Mesenchymal stem cell (in vitro differentiated cells and primary cell): ENCODE measurements around the gene CDC42BPA.

ENCODE experiments used
- DNase-seq: peaks from one replicate; pipeline ENCODE4 v3.0.0-alpha.2; 2013
- H2AFZ ChIP-seq: one replicate; pipeline ENCODE4 v1.6.1; 2013; ENCODE audit warnings: low read depth, mild to moderate bottlenecking, control low read depth, inconsistent platforms, low read length, moderate library complexity
- H2AK5ac ChIP-seq: 2 replicates; pipeline ENCODE4 v1.6.1; 2013; ENCODE audit warnings: low read length, moderate library complexity, mild to moderate bottlenecking, inconsistent platforms; ENCODE audit not compliant: severe bottlenecking
- H2BK120ac ChIP-seq: one replicate; pipeline ENCODE4 v1.6.1; 2013; ENCODE audit warnings: low read depth, mild to moderate bottlenecking, inconsistent platforms, low read length, moderate library complexity
- H2BK12ac ChIP-seq, 2 experiments: one replicate each; pipeline ENCODE4 v1.6.1; 2013; ENCODE audit warnings: inconsistent platforms in 2 of 2, low read length in 2 of 2, mild to moderate bottlenecking in 2 of 2, moderate library complexity in 2 of 2, control low read depth in 1 of 2
- H2BK15ac ChIP-seq: one replicate; pipeline ENCODE4 v1.6.1; 2013; ENCODE audit warnings: mild to moderate bottlenecking, low read depth, inconsistent platforms; ENCODE audit not compliant: poor library complexity, severe bottlenecking
- H2BK5ac ChIP-seq: 2 replicates; pipeline ENCODE4 v1.6.1; 2013; ENCODE audit warnings: low read depth, mild to moderate bottlenecking, low read length, control low read depth, inconsistent platforms; ENCODE audit not compliant: poor library complexity, severe bottlenecking
- H3K14ac ChIP-seq, 2 experiments: one replicate each; pipeline ENCODE4 v1.6.1; 2013; ENCODE audit warnings: inconsistent platforms in 2 of 2, low read length in 2 of 2, control low read depth in 1 of 2, mild to moderate bottlenecking in 1 of 2, moderate library complexity in 1 of 2
- H3K18ac ChIP-seq, 2 experiments: one replicate each; pipeline ENCODE4 v1.6.1; 2013; ENCODE audit warnings: inconsistent platforms in 2 of 2, low read length in 2 of 2, control low read depth in 1 of 2, low read depth in 1 of 2, mild to moderate bottlenecking in 1 of 2
- H3K23ac ChIP-seq, 2 experiments: one replicate each; pipeline ENCODE4 v1.6.1; 2013; ENCODE audit warnings: inconsistent platforms in 2 of 2, low read length in 2 of 2, mild to moderate bottlenecking in 2 of 2, moderate library complexity in 2 of 2, control low read depth in 1 of 2
- H3K27ac ChIP-seq: 2 replicates; pipeline ENCODE4 v1.5.1; 2013; ENCODE audit warnings: mild to moderate bottlenecking, moderate library complexity, low read length, control low read depth, inconsistent platforms; ENCODE audit not compliant: poor library complexity, severe bottlenecking
- H3K27me3 ChIP-seq, 2 experiments: 2 replicates each; pipeline versions ENCODE4 v1.6.1 to v1.7.0; 2013; ENCODE audit warnings: low read length in 2 of 2, mild to moderate bottlenecking in 2 of 2, moderate library complexity in 2 of 2, control low read depth in 1 of 2, inconsistent platforms in 1 of 2; ENCODE audit not compliant: control insufficient read depth in 1 of 2, insufficient read depth in 1 of 2
- H3K36me3 ChIP-seq, 2 experiments: 2 replicates each; pipeline versions ENCODE4 v1.6.1 to v1.7.0; 2013; ENCODE audit warnings: low read length in 2 of 2, control low read depth in 1 of 2, inconsistent platforms in 1 of 2, low read depth in 1 of 2, mild to moderate bottlenecking in 1 of 2; ENCODE audit not compliant: insufficient read depth in 2 of 2, control insufficient read depth in 1 of 2
- H3K4ac ChIP-seq, 2 experiments: one replicate each; pipeline ENCODE4 v1.6.1; 2013; ENCODE audit warnings: inconsistent platforms in 2 of 2, low read length in 2 of 2, mild to moderate bottlenecking in 2 of 2, moderate library complexity in 2 of 2, control low read depth in 1 of 2, low read depth in 1 of 2
- H3K4me1 ChIP-seq: 2 replicates; pipeline ENCODE4 v1.6.1; 2013; ENCODE audit warnings: low read depth, low read length, control low read depth; ENCODE audit not compliant: control insufficient read depth, insufficient read depth
- H3K4me2 ChIP-seq: 2 replicates; pipeline ENCODE4 v1.6.1; 2013; ENCODE audit warnings: low read length, mild to moderate bottlenecking, inconsistent platforms; ENCODE audit not compliant: poor library complexity, severe bottlenecking
- H3K4me3 ChIP-seq, 2 experiments: 2 replicates each; pipeline versions ENCODE4 v1.5.1 to v1.7.0; 2013; ENCODE audit warnings: low read length in 2 of 2, mild to moderate bottlenecking in 2 of 2, control low read depth in 1 of 2, low read depth in 1 of 2; ENCODE audit not compliant: insufficient read depth in 1 of 2
- H3K79me1 ChIP-seq: replicated peaks from 2 replicates; pipeline ENCODE4 v1.6.1; 2013; ENCODE audit warnings: mild to moderate bottlenecking, control low read depth, low read length, inconsistent platforms; ENCODE audit not compliant: poor library complexity, severe bottlenecking
- H3K9ac ChIP-seq: 2 replicates; pipeline ENCODE4 v1.7.0; 2013; ENCODE audit warnings: mild to moderate bottlenecking, low read length, moderate library complexity
- H3K9me3 ChIP-seq: 2 replicates; pipeline ENCODE4 v1.7.0; 2013; ENCODE audit warnings: mild to moderate bottlenecking, low read length; ENCODE audit not compliant: control insufficient read depth
- H4K8ac ChIP-seq: one replicate; pipeline ENCODE4 v1.6.1; 2013; ENCODE audit warnings: inconsistent platforms, mild to moderate bottlenecking, low read length, moderate library complexity
- H4K91ac ChIP-seq: one replicate; pipeline ENCODE4 v1.6.1; 2013; ENCODE audit warnings: mild to moderate bottlenecking, low read length, inconsistent platforms
- WGBS: methylation state at CpG from one replicate; pipeline ENCODE4 v1.1.7; 2013; ENCODE audit warnings: mixed read lengths; 5-methylcytosine and 5-hydroxymethylcytosine counted together

Gene CDC42BPA

DNA sequence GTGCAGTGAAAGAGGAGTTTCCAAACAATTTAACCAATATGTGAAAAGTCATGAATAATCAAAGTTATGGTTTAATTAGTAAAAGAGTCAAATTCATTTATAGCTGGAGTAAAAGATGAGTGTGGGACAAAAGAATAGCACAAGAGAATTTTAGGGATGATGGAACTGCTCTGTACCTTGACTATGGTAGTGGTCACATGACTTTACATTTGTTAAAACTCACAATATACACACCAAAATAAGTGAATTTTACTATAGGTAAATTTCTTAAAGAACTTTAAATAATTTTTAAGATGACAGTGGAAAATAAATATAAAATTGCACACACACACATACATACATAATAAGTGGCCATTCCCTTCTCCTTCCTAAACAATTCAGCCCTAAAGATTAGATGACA is 13.6 kb downstream of the CDC42BPA start:
- no peak overlapping the region for H2AFZ ChIP-seq
- no peaks in the 10 kb centered on the region for H3K4me1 ChIP-seq
- peaks cover 0 to 4% of the 10 kb centered on the region in 2 experiments for H3K36me3 ChIP-seq
- no peak overlapping the region for H3K4ac ChIP-seq
- H3K9ac ChIP-seq: no peak overlapping the region
- H3K4me3 ChIP-seq: no peak overlapping the region
- no peak overlapping the region for H2BK15ac ChIP-seq
- H3K27ac ChIP-seq: no peak overlapping the region
- no peaks in the 10 kb centered on the region for H3K27me3 ChIP-seq
- no peak overlapping the region for H2AK5ac ChIP-seq
- H3K14ac ChIP-seq: no peak overlapping the region
- no peak overlapping the region for H2BK5ac ChIP-seq
- no peak overlapping the region for H3K4me2 ChIP-seq
- no peak overlapping the region for H4K91ac ChIP-seq
- H4K8ac ChIP-seq: no peak overlapping the region
- no peaks in the 10 kb centered on the region for H3K9me3 ChIP-seq
- no peak overlapping the region for H3K23ac ChIP-seq
- peaks cover 11% of the 10 kb centered on the region for H3K79me1 ChIP-seq
- no peak overlapping the region for H3K18ac ChIP-seq
- H2BK12ac ChIP-seq: no peak overlapping the region
- no peak overlapping the region for H2BK120ac ChIP-seq
- DNase-seq: no peak

DNA sequence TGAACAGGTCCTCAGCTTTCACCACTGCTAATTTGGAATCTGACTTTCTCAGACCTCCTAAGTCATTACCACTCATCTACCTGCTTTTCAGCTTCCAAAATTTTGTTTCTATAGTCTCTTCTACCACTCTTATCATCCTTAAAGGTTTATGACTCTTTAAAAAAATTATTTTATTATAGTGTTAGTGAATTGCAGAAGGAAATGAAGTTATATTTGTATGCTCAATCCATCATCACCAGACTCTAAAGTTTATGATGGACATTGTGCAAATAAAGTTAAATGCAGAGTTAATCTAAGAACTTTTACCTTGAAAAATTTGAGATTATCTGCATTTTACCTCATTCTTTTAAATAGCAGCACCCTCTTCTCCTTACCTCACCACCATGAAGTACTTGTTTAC is 14.6 kb downstream of the CDC42BPA start:
- no peak overlapping the region for H3K23ac ChIP-seq
- H3K79me1 ChIP-seq: peaks cover 11% of the 10 kb centered on the region
- no peak for DNase-seq
- H3K14ac ChIP-seq: no peak overlapping the region
- no peak overlapping the region for H2AK5ac ChIP-seq
- no peaks in the 10 kb centered on the region for H3K4me1 ChIP-seq
- no peak overlapping the region for H4K91ac ChIP-seq
- no peak overlapping the region for H3K4me2 ChIP-seq
- H3K9me3 ChIP-seq: no peaks in the 10 kb centered on the region
- H3K4ac ChIP-seq: no peak overlapping the region
- H2BK12ac ChIP-seq: no peak overlapping the region
- H3K18ac ChIP-seq: no peak overlapping the region
- H2BK15ac ChIP-seq: no peak overlapping the region
- no peak overlapping the region for H3K4me3 ChIP-seq
- H2AFZ ChIP-seq: no peak overlapping the region
- H2BK120ac ChIP-seq: no peak overlapping the region
- no peaks in the 10 kb centered on the region for H3K27me3 ChIP-seq
- no peak overlapping the region for H2BK5ac ChIP-seq
- H3K36me3 ChIP-seq: peaks cover 0 to 4% of the 10 kb centered on the region in 2 experiments
- no peak overlapping the region for H3K27ac ChIP-seq
- no peak overlapping the region for H4K8ac ChIP-seq
- H3K9ac ChIP-seq: no peak overlapping the region

DNA sequence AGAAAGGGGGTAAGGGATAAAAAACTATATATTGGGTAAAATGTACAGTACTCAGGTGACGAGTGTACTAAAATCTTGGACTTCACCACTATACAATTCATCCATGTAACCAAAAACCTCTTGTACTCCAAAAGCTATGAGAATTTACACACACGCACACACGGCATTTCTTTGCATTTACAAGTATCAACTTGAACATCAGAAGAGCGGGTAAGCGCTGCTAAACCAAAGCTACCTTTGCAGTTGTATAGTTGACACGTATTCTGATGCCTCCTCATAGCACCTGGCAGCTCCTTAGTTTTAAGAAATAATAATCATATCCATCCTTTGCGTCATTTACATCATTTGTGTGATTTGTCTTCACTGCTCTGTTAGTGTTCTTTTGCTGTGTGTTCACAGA is 17.6 kb downstream of the CDC42BPA start:
- Histone ChIP-seq H2BK15ac (no peak overlapping the region), H3K4me1 (no peaks in the 10 kb centered on the region), H3K4ac (no peak overlapping the region), H3K9me3 (no peaks in the 10 kb centered on the region), H3K27me3 (no peaks in the 10 kb centered on the region), H3K4me2 (no peak overlapping the region), H3K23ac (no peak overlapping the region), H3K18ac (no peak overlapping the region), H2AFZ (no peak overlapping the region), H4K91ac (no peak overlapping the region), H2AK5ac (no peak overlapping the region), H3K27ac (no peak overlapping the region), H3K79me1 (peaks cover 11% of the 10 kb centered on the region), H3K36me3 (peaks cover 0 to 4% of the 10 kb centered on the region in 2 experiments), H3K14ac (no peak overlapping the region), H3K9ac (no peak overlapping the region), H2BK120ac (no peak overlapping the region), H2BK12ac (no peak overlapping the region), H4K8ac (no peak overlapping the region), H2BK5ac (no peak overlapping the region), H3K4me3 (no peak overlapping the region)
- WGBS: 100% methylated on average over 7 of the region's 7 CpGs
- no peak for DNase-seq

DNA sequence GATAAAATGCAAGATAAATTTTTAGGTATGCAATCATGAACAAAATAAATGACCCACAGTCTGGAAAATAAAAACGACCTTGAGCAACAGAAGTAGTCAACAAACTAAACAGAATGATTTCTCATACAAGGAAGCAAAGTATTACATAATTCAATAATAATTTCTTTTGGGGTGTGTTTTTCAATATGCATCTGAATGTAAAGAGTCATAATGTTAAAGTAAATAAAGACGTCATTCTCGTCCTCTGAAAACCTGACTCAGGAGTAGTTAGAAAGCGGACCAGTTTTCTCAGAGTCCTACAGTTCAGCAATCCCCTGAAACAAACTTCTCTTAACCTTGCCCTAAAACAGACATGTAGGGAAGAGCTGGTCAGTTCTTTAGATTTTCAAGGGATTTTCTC is 18.6 kb downstream of the CDC42BPA start:
- Histone ChIP-seq H2BK12ac (no peak overlapping the region), H4K91ac (no peak overlapping the region), H3K27me3 (no peaks in the 10 kb centered on the region), H3K9me3 (no peaks in the 10 kb centered on the region), H3K18ac (no peak overlapping the region), H2AK5ac (no peak overlapping the region), H3K27ac (peak overlapping the region; percentile 45), H3K14ac (no peak overlapping the region), H2BK5ac (no peak overlapping the region), H2AFZ (no peak overlapping the region), H3K4ac (no peak overlapping the region), H2BK120ac (no peak overlapping the region), H4K8ac (no peak overlapping the region), H3K4me3 (no peak overlapping the region), H3K9ac (peak overlapping the region; percentile 81), H2BK15ac (no peak overlapping the region), H3K36me3 (no peaks in the 10 kb centered on the region), H3K4me2 (no peak overlapping the region), H3K79me1 (peaks cover 11% of the 10 kb centered on the region), H3K23ac (no peak overlapping the region), H3K4me1 (no peaks in the 10 kb centered on the region)
- 33% methylated on average over 2 of the region's 4 CpGs for WGBS
- DNase-seq: peak; percentile 41
